Activated B cell treated with CpG ODN at 0.5 μM for 24 hours (primary cell): Measurements from ENCODE around the gene DCAF4L1. TPM values are rescaled to one million over a fixed set of nuclear protein-coding genes. Genes with fewer than 3 reads are reported as not detected.

ENCODE experiments used
- ATAC-seq: fragments of 200-7000 bp; cut with Tn5 transposase; one replicate; pipeline ENCODE4 v1.10.0; 2021; ENCODE audit warnings: low read depth, mild to moderate bottlenecking, moderate library complexity
- CTCF ChIA-PET: fragments of 350-600 bp; sonication (Branson Sonifier 250); formaldehyde crosslinking; loops from one replicate; lab custom pipeline; 2021; ENCODE audit warnings: antibody characterized with exemption; lab: Charles Lee
- POLR2A ChIA-PET: fragments of 350-600 bp; sonication (Branson Sonifier 250); formaldehyde crosslinking; loops from one replicate; lab custom pipeline; 2021; ENCODE audit warnings: antibody characterized with exemption; lab: Charles Lee
- DNase-seq: peaks from one replicate; pipeline ENCODE4 v3.0.0; 2022
- H3K27ac Mint-ChIP-seq: one replicate; pipeline ENCODE4 v1.8.0; 2020; ENCODE audit warnings: mixed read lengths
- H3K27me3 Mint-ChIP-seq: one replicate; pipeline ENCODE4 v1.8.0; 2021; ENCODE audit warnings: mixed read lengths
- H3K36me3 Mint-ChIP-seq: one replicate; pipeline ENCODE4 v1.8.0; 2021; ENCODE audit warnings: low read depth, mixed read lengths
- H3K4me1 Mint-ChIP-seq: one replicate; pipeline ENCODE4 v1.8.0; 2021; ENCODE audit warnings: mixed read lengths
- H3K4me3 Mint-ChIP-seq: one replicate; pipeline ENCODE4 v1.8.0; 2020; ENCODE audit warnings: mild to moderate bottlenecking, mixed read lengths
- H3K9me3 Mint-ChIP-seq: one replicate; pipeline ENCODE4 v1.8.0; 2020; ENCODE audit warnings: mixed read lengths
- CTCF ChIP-seq: fragments of 200-600 bp; IDR thresholded peaks from one replicate; pipeline ENCODE4 v1.8.0; 2022; ENCODE audit warnings: antibody characterized with exemption, mild to moderate bottlenecking
- intact Hi-C: fragments of 100-400 bp; cut with micrococcal nuclease; formaldehyde crosslinking; loops from one replicate; pipeline ENCODE4 v1.15.1; 2024
- total RNA-seq: library from RNA; stranded (reverse); gene quantifications from 2 replicates; pipeline ENCODE4 v1.2.3, GENCODE V29; 2022

Gene DCAF4L1
- total RNA-seq, 1 donor from 2014 or later, result 0.22 TPM

GRCh38 chr4:42015438-42015837 lies 33.9 kb downstream of the DCAF4L1 start:
- ATAC-seq, result no peak
- peaks cover 9% of the 10 kb centered on the region for H3K4me1 Mint-ChIP-seq
- intact Hi-C loops, result no loop called here
- POLR2A ChIA-PET, result no interaction called here
- no peak for DNase-seq
- no peaks in the 10 kb centered on the region for H3K9me3 Mint-ChIP-seq
- no peak for TF ChIP-seq CTCF
- H3K4me3 Mint-ChIP-seq, result no peak overlapping the region
- H3K27me3 Mint-ChIP-seq, result no peaks in the 10 kb centered on the region
- peaks cover 48% of the 10 kb centered on the region for H3K36me3 Mint-ChIP-seq
- no peak overlapping the region for H3K27ac Mint-ChIP-seq
- CTCF ChIA-PET, result no interaction called here

GRCh38 chr4:42018451-42018850 lies 36.9 kb downstream of the DCAF4L1 start:
- Mint-ChIP-seq H3K27ac (no peak overlapping the region), H3K9me3 (peaks cover 2% of the 10 kb centered on the region), H3K4me3 (no peak overlapping the region), H3K27me3 (no peaks in the 10 kb centered on the region), H3K4me1 (peaks cover 9% of the 10 kb centered on the region), H3K36me3 (peaks cover 47% of the 10 kb centered on the region)
- TF ChIP-seq CTCF, result no peak
- CTCF ChIA-PET, result no interaction called here
- DNase-seq, result no peak
- intact Hi-C loops, result no loop called here
- no peak for ATAC-seq
- POLR2A ChIA-PET, result no interaction called here

Other genes with a start within 250 kb of the DCAF4L1 start
- gene PHOX2B, start 233.0 kb upstream of the DCAF4L1 start, total RNA-seq, result not detected in 2 replicates
- gene TMEM33, start 46.3 kb upstream of the DCAF4L1 start, total RNA-seq, result 34.3 and 40.0 TPM in 2 replicates
- gene SLC30A9, start 8.8 kb downstream of the DCAF4L1 start, total RNA-seq, result 29.0 and 33.4 TPM in 2 replicates
- gene BEND4, start 170.9 kb downstream of the DCAF4L1 start, total RNA-seq, result 14.1 TPM in 2 replicates